ENCODE measurements around the gene ZCCHC17.

Gene ZCCHC17

GRCh38 chr1:31393463-31393862 is 96.6 kb downstream of the ZCCHC17 start:
- DNase-seq (ENCODE audit: low read depth in 2 of 2): no peak

GRCh38 chr1:31394584-31395193 is 97.9 kb downstream of the ZCCHC17 start:
- DNase-seq (ENCODE audit: low read depth in 2 of 2): peak; percentile 45

- peak; percentile 91 to 92 for DNase-seq (ENCODE audit: low read depth in 2 of 2)
These were observed 100.0 kb downstream of the ZCCHC17 start for GRCh38 chr1:31396633-31397351.

GRCh38 chr1:31397360-31398095 is 100.7 kb downstream of the ZCCHC17 start:
- no peak for DNase-seq (ENCODE audit: low read depth in 2 of 2)

GRCh38 chr1:31398246-31398645 is 101.4 kb downstream of the ZCCHC17 start:
- DNase-seq (ENCODE audit: low read depth in 2 of 2): no peak

DNA sequence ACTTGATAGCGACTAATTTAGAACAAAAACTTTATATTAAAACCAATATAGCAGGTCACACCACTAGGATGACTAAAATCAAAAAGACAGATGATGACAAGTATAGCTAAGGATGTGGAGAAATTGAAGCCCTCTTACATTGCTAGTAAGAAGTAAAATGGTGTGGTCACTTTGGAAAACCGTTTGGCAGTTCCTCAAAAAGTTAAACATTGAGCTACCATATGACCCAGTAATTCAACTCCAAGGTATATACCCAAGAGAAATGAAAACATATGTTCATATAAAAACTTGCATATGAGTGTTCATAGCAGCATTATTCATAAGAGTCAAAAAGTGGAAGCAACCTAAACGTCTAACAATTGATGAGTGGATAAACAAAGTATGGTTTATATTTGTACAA is 103.1 kb downstream of the ZCCHC17 start:
- peak; percentile 33 to 41 for DNase-seq (ENCODE audit: low read depth in 2 of 2)

DNA sequence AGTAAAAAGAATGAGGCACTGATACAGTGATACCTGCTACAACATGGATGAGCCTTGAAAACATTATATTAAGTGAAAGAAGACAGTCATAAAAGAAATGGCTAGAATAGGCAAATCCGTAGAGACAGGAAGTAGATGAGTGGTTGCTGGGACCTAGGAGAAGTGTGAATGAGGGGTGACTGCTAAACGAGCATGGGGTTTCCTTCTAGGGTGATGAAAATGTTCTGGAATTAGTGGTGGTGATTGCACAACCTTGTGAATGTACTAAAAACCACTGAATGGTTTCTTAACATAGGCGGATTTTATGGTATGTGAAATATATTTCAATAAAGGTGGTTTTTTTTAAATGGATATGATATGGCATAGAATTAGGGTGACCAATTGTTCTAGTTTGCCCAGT is 103.6 kb downstream of the ZCCHC17 start:
- DNase-seq (ENCODE audit: low read depth in 2 of 2): peak; percentile 80 to 81

DNA sequence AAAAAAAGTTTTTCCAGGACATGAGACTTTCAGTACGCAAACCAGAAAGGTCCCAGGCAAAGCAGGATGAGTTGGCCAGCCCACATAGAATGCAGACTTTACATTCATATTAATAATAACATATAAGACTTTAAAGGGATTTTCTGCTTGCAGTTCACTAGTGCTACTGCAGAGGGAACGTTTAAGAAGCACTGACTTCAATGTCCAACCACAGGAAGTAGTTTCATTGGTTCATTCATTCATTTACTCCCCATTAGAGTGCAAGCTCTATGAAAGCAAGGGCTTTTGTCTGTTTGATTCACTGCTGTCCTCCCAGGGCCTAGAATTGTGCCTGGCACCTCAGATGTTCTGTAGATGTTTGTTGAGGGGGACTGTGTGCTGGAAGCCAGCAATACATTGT is 104.4 kb downstream of the ZCCHC17 start:
- DNase-seq (ENCODE audit: low read depth in 2 of 2): no peak

DNA sequence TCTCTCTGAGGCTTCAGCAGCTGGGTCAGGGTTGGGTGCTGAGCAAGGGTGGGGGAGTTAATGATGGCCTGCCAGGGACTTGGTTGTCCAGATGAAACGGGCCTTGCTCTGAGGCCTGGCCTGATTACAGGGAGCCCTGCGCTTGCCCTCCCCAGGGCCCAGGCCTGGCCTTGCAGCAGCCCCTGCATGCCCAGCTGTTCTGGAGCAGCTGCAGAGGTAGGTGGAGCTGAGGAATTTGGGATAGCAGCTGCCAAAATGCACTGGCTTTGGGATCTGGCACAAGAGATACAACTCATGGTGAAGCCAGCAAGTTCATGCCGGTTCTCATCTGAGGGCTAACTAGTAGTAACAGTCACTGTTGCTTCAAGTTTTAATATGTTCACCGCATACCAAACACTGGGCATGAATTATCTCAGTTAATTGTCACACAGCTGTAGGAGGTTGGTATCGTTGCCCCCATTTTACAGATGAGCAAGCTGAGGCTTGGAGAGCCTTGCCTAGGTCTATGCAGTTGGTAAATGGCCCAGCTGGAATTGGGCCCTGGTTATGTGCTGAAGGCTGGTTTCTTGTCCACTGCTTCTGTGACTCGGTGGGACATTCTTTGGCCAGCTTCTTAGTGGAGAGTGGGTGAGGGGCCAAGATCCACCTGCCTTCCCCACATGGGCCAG is 108.9 kb downstream of the ZCCHC17 start:
- DNase-seq (ENCODE audit: low read depth in 2 of 2): no peak

DNA sequence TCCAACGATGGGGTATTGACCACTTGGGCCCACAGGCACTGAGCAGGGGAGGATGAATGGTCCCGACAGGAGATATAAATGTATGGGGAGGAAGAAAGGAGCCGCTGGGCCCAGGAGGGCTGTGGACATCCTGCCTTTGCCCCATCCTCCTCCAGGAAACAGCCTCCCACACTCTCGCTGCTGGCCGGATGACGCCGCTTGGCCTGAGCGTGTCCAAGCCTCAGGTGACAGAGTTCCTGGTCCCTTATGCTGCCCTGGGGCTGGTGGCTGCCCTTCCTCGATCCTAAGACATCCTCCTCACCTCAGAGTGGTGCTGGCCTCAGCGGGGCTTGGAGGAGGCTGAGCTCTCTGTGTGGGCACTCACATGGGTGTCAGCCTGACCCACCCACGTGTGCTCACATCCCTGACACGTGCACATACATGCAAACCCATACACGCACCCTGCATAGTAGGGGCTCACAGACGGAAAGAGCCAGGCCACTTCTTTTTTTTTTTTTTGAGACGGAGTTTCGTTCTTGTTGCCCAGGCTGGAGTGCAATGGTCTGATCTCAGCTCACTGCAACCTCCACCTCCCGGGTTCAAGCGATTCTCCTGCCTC is 110.3 kb downstream of the ZCCHC17 start:
- no peak for DNase-seq (ENCODE audit: low read depth in 2 of 2)

DNA sequence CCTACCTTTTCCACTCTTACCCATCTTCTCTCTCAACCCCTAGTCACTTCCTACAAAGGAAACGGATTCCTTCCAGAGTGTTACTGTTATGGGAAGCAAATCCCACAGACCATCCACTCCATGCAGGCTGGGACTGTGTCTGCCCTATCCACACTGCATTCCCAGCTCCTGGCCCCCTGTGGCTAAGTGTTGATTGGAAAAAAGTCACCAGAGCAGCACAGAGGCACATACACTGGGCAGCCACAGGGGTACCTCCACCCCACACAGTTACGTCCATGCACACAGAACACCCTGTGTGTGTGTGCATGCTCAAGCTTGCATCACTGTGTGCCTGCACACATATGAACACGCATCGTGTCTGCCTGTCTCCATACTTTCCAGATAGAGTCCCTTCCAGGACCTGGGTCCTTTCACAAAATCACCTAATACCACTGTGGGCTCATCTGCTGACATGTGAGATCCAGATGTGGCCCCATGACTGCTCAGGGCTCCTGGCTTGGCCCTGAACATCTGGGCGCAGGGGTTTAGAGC is 112.0 kb downstream of the ZCCHC17 start:
- no peak for DNase-seq (ENCODE audit: low read depth in 2 of 2)

DNA sequence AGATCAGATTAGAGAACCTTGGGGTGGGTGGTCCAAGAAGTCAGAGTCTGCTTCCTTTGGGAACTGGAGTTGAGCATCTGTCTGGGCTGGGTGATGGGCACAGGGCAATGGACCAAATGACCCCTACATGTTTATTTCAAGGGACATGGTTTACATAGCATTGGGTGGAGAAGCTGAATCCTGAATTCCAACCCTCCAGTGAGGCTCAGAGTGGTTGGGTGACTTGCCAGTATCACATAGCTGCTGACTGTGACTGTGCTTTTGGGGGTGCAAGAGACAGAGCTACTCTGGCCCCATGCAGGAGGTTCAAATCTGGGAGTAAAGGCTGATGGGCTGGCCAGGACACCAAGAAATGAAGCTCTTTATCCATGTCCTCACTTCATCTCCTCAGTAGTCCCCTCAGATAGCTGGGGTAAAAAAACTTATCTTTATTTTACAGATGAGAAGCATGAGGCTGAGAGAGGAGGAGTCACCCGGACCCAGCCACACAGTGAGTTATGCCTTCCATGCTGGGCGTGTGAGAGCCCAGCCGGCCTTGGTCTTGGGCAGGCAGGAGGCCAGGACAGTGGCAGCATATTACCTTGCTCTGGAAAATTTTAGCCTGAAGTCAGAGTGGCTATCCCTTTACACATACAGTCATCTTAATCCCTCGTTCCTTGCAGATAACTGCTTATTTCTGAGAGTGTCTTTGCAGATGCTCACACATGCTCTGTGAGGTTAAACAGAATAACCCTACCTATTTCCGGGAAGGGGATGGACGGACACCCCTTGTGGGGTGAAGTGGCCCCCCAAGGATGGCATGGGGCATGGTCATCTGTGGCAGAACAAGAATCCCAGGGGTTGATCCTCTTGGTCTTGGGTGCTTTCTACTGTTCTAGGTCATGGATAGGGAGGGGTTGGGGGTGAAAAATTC is 113.4 kb downstream of the ZCCHC17 start:
- no peak for DNase-seq (ENCODE audit: low read depth in 2 of 2)

GRCh38 chr1:31410871-31411270 is 114.0 kb downstream of the ZCCHC17 start:
- DNase-seq (ENCODE audit: low read depth in 2 of 2): no peak

GRCh38 chr1:31412205-31412604 is 115.4 kb downstream of the ZCCHC17 start:
- DNase-seq (ENCODE audit: low read depth in 2 of 2): no peak

DNA sequence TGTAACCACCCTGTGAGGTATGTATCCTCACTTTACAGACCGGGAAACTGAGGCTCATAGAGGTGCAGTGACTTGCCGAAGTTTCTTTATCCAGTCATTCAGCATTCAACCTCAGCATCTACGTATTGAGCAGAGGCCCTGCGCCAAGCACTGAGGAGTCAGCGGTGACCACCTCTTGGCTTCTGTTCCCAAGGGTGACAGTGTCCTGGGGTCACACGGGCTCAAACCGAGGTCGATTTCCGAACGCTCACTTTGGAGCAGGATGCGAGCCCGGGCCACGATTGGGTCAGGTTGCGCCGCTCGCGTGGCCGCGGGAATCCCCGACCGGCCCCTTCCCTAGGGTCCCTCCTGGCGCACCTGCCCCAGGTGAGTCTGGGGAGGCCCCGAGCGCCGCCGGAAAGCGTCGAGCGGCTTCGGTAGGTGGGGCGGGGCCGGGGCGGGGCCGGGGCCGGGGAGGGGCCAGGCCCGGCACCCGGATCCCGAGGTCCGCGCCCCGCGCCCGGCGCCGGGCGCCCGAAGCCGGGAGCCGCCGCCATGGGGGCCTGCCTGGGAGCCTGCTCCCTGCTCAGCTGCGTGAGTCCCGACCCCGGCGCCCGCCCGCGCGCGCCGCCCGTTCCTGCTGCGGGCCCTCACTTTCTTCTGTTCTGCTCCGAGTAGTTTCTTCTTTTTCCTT is 116.0 kb downstream of the ZCCHC17 start, which contains the start of gene SERINC2:
Gene SERINC2, plus strand, starts transcription at position 482 of the 673 bp plus-strand sequence. Its CDS starts 53 bp downstream, at position 535.
- DNase-seq (ENCODE audit: low read depth in 2 of 2): no peak

DNA sequence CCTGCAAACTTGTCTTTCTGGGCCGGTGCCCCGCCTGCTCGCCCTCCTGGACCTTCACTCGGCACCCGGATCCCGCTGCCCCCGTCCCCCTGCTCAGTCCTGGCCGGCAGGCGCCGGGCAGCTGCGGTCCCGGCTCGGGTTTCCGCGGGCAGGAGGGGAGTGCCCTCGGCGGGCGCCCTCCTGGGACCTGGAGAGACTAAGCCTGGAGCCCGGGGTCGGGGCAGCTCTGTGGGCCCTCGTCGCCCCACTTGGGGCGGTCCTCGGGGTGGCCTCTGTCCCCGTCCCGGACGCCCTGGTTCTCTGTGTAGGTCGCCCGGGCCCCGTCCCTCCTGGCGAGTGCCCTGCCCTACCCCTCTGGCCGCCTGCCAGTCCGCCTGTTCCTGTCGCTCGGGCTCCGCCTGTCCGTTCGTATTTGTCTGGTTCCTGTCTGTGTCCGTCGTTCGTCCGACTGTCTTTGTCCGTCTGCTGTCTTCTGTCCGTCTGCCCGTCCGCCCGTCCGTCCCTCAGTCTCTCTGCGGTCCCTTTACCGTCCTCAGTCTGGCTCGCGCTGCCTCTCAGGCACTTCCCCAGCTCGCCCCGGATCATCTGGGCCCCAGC is 116.7 kb downstream of the ZCCHC17 start:
- no peak for DNase-seq (ENCODE audit: low read depth in 2 of 2)

Measured in fibroblast of skin of left quadriceps (primary cell).